Cardiac ventricle fibroblast (primary cell): ENCODE data around the gene MTCH1. TPM values are rescaled to one million over a fixed set of nuclear protein-coding genes. Genes with fewer than 3 reads are reported as not detected.

Experiments
- total RNA-seq: library from RNA; depleted of rRNA; stranded (reverse); fragments of >200 nt; gene quantifications from 2 replicates; pipeline ENCODE4 v1.2.3, GENCODE V29; 2015

MTCH1 gene, protein sequence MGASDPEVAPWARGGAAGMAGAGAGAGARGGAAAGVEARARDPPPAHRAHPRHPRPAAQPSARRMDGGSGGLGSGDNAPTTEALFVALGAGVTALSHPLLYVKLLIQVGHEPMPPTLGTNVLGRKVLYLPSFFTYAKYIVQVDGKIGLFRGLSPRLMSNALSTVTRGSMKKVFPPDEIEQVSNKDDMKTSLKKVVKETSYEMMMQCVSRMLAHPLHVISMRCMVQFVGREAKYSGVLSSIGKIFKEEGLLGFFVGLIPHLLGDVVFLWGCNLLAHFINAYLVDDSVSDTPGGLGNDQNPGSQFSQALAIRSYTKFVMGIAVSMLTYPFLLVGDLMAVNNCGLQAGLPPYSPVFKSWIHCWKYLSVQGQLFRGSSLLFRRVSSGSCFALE
- 114 and 130 TPM in 2 replicates for total RNA-seq

DNA sequence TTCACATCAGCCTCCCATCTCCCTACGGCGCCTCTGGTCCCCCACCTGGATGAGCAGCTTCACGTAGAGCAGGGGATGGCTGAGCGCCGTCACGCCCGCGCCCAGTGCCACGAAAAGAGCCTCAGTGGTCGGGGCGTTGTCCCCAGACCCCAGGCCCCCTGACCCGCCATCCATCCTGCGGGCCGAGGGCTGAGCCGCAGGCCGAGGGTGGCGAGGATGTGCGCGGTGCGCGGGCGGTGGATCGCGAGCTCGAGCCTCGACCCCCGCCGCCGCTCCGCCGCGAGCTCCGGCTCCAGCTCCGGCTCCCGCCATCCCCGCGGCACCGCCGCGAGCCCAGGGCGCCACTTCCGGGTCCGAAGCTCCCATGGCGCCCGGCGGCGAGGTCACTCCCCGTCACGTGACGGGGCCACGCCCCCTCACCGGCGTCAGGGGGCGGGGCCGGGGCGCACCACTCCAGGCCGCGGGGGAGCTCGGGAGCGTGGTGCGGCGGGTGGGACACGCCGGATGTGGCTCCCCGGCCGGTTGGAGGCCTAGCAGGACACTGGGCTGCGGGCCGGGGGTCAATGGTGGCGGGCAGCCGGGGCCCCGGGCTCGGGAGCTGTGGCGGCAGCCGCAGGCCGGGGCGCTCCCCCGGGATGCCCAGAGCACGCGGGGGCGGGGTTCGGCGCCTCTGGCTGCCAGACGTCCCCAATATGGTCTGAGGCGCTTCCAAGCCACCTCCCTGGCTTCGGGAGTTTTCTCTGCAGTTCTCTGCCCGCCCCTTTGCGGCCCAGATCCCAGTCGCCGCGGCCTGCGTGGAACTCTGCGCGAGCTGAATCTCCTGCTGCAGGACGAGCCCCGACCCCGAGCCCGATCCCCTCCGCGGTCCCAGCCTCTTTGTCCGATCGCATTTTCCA, at the start of gene MTCH1:
MTCH1 (minus strand) TSS at position 389 of the 896 bp plus-strand sequence; CDS start at position 366, 23 bp downstream.

DNA sequence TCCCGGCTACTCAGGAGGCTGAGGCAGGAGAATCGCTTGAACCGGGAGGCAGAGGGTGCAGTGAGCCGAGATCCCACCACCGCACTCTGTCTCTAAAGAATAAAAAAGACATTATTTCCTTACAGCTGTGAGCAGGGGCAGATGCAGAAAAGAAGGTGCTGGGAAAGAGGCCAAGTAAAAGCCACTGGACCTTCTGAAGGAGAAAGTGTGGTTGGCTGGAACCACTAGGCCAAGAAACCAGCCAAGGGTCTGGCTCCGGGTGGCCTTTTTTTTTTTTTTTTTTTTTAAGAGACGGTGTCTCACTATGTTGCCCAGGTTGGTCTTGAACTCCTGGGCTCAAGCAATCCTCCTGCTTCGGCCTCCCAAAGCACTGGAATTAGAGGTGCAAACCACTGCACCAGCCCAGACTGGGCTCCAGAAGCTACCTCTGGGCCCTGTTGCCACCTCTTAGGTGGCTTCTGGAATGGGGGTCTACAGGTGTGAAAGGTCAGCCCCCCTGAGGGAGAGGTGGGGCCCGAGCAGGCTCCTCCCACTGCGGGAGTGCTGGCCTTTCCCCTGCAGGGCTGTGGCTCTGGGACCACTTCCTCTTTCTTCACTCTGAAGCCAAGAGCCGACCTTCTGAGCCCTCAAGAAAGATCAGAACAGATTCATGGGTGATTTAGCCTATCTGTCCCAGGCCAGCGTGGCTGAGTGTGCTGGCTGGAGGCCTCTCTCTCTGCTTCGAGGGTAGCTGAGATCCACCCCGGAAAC, 19.2 kb upstream of the MTCH1 start, which contains the start of gene FGD2:
FGD2 (plus strand) TSS at position 595 of the 750 bp plus-strand sequence. CDS start 163 bp downstream, outside the sequence.

GRCh38 chr6:36954262-36954931, 31.6 kb downstream of the MTCH1 start, which contains the start of gene PI16:
Gene PI16, plus strand, starts transcription at chr6:36954738. Its CDS starts 23 bp downstream, at chr6:36954761.

Other genes with a start within 250 kb of the MTCH1 start
- 0.06 and 0.34 TPM in 2 replicates for gene CPNE5, start 146.8 kb downstream of the MTCH1 start, total RNA-seq
- 9.1 and 14.1 TPM in 2 replicates for gene PPIL1, start 111.4 kb downstream of the MTCH1 start, total RNA-seq
- gene C6orf89, start 100.2 kb downstream of the MTCH1 start, total RNA-seq: 33.6 and 34.4 TPM in 2 replicates
- 0.12 TPM in 1 of 2 replicates, not detected in the other for gene PI16, start 31.5 kb downstream of the MTCH1 start, total RNA-seq
- not detected in 2 replicates for gene FGD2, start 19.5 kb upstream of the MTCH1 start, total RNA-seq
- 47.0 and 55.5 TPM in 2 replicates for gene PIM1, start 184.0 kb upstream of the MTCH1 start, total RNA-seq